Thoracic aorta (tissue), 2 donors: ENCODE measurements around the gene FLRT1. TPM values are rescaled to one million over a fixed set of nuclear protein-coding genes. Genes with fewer than 3 reads are reported as not detected.
A peak's percentile ranks its signal among the peaks of the same experiment; 100 is the strongest.

ENCODE experiments used
- ATAC-seq: fragments of 150-250 bp; one replicate; pipeline ENCODE4 v1.8.0; 2017; ENCODE audit warnings: low read depth; ENCODE audit not compliant: insufficient number of reproducible peaks, low FRiP score
- DNase-seq: peaks from one replicate; pipeline ENCODE4 v3.0.0-alpha.2; 2020; ENCODE audit warnings: low spot score
- H3K27ac ChIP-seq, 2 donors: fragments of 200-600 bp; sonication (generic); 1 replicate in 1 of 2; 2 replicates in 1 of 2; pipeline ENCODE4 v1.5.1; 2016; ENCODE audit warnings: mild to moderate bottlenecking in 2 of 2, moderate library complexity in 2 of 2
- H3K27me3 ChIP-seq: fragments of 200-600 bp; sonication (generic); replicated peaks from 2 replicates; pipeline ENCODE4 v1.6.0; 2016; ENCODE audit warnings: mild to moderate bottlenecking; ENCODE audit not compliant: insufficient read depth
- H3K36me3 ChIP-seq: fragments of 200-600 bp; sonication (generic); one replicate; pipeline ENCODE4 v1.5.1; 2016
- H3K4me1 ChIP-seq, 2 donors: fragments of 200-600 bp; sonication (generic); 1 replicate in 1 of 2; 2 replicates in 1 of 2; pipeline versions ENCODE4 v1.5.1 to v1.6.0; 2016; ENCODE audit warnings: low read depth in 2 of 2, mild to moderate bottlenecking in 1 of 2; ENCODE audit not compliant: control insufficient read depth in 1 of 2
- H3K4me3 ChIP-seq: fragments of 200-600 bp; sonication (generic); 2 replicates; pipeline ENCODE4 v1.5.1; 2016; ENCODE audit warnings: mild to moderate bottlenecking
- H3K9me3 ChIP-seq: fragments of 200-600 bp; sonication (generic); 2 replicates; pipeline ENCODE4 v1.5.1; 2016
- total RNA-seq, 2 donors: library from RNA; depleted of rRNA; stranded (reverse); fragments of >200 nt; gene quantifications; one replicate each; pipeline versions ENCODE4 v1.1.0 to v1.2.3, GENCODE V29; 2016
- TF ChIP-seq, protein P1 (sequence below): fragments of 200-600 bp; sonication (generic); IDR thresholded peaks from one replicate; pipeline ENCODE4 v1.5.1; 2019; ENCODE audit warnings: antibody characterized with exemption

Gene FLRT1
- total RNA-seq, 2 donors from 2014 or later: 0.41 TPM; not detected in 1

DNA sequence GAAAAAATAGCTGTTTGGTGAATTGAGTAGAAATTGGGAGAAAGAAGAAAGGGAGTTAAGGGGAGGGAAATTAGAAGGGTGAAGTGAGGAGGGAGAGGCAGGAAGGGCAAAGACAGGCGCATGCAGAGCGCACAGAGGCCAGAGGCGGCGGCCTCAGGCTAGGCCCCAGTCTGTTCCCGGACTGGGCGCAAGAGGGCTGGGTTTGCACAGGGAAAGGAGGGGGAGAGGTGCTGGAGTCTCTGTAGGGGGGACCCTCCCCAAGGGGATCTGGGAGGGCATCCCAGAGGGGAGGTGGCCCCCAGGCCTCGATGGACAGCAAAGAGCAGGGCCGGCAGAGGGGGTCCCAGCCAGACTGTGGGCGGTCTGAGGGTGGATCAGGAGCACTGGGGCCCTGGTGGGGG lies 1.3 kb upstream of the FLRT1 start:
- Histone ChIP-seq H3K27ac (no peak overlapping the region), H3K36me3 (no peaks in the 10 kb centered on the region), H3K4me3 (no peak overlapping the region), H3K4me1 (peaks cover 9 to 19% of the 10 kb centered on the region in 2 donors), H3K9me3 (no peaks in the 10 kb centered on the region), H3K27me3 (no peaks in the 10 kb centered on the region)
- DNase-seq (no peak), ATAC-seq (no peak)
- TF ChIP-seq, protein P1, sequence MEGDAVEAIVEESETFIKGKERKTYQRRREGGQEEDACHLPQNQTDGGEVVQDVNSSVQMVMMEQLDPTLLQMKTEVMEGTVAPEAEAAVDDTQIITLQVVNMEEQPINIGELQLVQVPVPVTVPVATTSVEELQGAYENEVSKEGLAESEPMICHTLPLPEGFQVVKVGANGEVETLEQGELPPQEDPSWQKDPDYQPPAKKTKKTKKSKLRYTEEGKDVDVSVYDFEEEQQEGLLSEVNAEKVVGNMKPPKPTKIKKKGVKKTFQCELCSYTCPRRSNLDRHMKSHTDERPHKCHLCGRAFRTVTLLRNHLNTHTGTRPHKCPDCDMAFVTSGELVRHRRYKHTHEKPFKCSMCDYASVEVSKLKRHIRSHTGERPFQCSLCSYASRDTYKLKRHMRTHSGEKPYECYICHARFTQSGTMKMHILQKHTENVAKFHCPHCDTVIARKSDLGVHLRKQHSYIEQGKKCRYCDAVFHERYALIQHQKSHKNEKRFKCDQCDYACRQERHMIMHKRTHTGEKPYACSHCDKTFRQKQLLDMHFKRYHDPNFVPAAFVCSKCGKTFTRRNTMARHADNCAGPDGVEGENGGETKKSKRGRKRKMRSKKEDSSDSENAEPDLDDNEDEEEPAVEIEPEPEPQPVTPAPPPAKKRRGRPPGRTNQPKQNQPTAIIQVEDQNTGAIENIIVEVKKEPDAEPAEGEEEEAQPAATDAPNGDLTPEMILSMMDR: no peak

DNA sequence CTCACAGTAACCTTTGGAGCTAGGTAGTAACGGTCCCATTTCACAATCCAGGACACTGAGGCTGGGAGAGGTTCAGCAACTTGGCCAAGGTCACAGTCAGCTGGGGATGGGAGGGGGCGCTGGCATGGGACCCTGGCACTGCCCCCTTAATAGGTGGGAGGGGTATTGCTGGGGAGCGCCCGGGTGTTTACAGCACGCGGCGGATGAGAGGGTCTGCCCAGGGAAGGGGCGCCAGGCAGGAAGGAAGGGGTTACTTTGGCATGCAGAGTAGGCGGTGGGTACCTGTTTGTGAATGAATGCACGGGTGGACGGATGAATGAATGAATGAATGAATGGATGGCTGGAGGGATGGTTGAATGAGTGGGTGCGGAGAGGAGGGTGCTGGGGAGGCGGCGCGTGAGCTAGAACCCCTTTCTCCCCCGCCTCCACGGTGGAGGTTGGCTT lies 628 bp upstream of the FLRT1 start:
- TF ChIP-seq, protein P1: no peak
- Histone ChIP-seq H3K4me3 (peak overlapping the region; percentile 36), H3K36me3 (no peaks in the 10 kb centered on the region), H3K27ac (peak overlapping the region in 1 of 2 donors; percentile 38), H3K9me3 (no peaks in the 10 kb centered on the region), H3K27me3 (no peaks in the 10 kb centered on the region), H3K4me1 (peaks cover 9 to 19% of the 10 kb centered on the region in 2 donors)
- ATAC-seq: no peak
- no peak for DNase-seq

DNA sequence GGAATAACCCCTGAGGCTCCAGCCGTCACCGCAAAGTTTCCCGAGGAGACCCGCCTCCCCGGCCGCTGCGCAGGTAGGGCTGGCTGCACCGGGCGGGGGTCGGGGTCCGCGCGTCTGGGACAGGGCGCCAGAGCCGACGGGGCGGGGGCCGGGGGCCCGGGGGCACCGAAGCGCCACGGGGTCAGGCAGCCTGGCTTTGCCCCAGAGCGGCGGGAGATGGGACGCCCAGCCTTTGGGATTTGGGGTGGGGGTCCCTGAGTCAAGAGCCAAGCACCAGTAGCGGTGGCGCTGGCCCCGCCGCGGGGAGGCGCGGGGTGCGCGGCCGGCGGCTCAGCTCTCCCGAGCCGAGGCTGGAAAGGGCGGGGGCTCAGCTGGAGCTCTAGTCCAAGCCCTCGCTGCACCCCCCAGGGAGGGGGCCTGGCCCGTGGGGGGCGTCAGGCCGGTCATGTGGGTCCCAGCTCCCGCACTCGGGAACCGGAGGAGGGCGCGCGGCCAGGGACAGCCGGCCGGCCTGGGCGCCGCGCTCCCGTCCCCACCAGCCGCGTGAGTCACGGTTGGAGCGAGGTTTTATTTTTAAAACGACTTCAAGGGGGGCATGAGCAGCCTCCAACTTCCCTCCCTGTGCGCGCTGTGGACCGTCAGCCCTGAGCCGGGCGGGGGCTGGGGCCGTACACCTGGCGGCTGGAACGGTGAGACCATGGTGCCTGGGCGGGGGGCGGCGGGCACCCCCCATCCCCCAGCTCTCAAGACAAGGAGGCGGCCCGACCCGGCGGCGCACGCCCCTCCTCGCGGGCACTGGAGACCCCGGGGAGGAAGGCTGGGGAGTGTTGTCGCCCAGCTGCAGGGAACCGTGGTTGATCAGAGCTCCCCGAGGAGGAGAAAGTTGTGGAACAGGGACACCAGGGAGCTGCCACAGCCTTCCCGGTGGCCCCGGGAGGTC lies 626 bp downstream of the FLRT1 start:
- TF ChIP-seq, protein P1: no peak
- DNase-seq (no peak), ATAC-seq (no peak)
- H3K4me3 ChIP-seq: peak overlapping the region; percentile 71
- no peaks in the 10 kb centered on the region for H3K9me3 ChIP-seq
- H3K27me3 ChIP-seq: no peaks in the 10 kb centered on the region
- H3K36me3 ChIP-seq: no peaks in the 10 kb centered on the region
- H3K4me1 ChIP-seq: peaks cover 9 to 19% of the 10 kb centered on the region in 2 donors
- no peak overlapping the region for H3K27ac ChIP-seq

DNA sequence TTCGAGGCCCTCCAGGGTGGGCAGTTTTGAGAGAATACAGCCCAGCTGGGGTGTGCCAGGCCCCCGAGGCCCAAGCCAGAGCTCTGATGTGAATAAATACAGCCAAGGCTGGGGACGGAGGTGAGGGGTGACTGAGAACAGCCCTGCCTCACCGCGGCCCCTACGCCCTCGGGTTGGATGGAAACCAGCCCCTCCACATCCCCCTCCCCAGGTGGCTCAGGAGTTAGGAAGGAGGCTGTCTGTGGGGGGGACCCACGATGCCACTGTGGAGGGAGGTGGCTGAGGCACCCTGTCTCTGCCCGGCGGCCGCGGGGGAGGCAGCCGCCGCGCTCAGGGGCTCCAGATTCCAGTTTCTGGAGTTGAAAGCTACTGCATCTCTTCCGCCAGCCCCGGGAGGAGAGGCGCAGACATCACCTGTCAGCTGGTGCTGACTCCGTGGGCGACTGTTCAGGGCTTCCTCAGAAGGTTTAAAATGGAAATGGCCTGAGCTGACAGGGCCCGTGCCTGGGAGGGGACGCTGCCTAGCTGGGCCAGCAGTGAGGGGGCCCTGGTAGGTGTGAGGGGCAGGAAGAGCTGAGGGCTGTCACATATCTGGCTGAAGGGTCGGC lies 1.4 kb downstream of the FLRT1 start:
- DNase-seq (no peak), ATAC-seq (no peak)
- no peak overlapping the region for H3K27ac ChIP-seq
- peak overlapping the region; percentile 71 for H3K4me3 ChIP-seq
- no peaks in the 10 kb centered on the region for H3K27me3 ChIP-seq
- H3K36me3 ChIP-seq: no peaks in the 10 kb centered on the region
- TF ChIP-seq, protein P1: no peak
- H3K9me3 ChIP-seq: no peaks in the 10 kb centered on the region
- peaks cover 9 to 19% of the 10 kb centered on the region in 2 donors for H3K4me1 ChIP-seq

DNA sequence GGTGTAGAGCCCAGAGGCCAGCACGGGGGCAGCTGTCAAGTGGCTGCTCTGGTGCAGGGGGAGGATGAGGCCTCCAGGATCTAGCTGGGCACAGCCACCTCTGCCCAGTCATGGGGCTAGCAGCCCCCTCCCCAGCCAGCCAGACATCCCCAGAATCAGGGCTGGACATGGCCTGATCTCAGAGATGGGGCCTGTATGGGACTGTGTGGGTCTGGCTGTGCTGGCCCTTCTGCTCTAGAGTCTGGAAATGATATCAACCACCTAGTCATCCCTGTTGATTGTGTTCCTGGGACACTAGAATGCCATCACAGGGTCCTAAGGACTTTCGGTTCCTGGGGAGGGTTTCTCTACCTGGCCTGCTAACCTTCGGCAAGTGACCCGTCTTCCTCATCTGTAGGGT lies 2.8 kb downstream of the FLRT1 start:
- Histone ChIP-seq H3K9me3 (no peaks in the 10 kb centered on the region), H3K4me3 (no peak overlapping the region), H3K27me3 (no peaks in the 10 kb centered on the region), H3K27ac (no peak overlapping the region), H3K4me1 (peaks cover 9 to 19% of the 10 kb centered on the region in 2 donors), H3K36me3 (no peaks in the 10 kb centered on the region)
- TF ChIP-seq, protein P1: no peak
- no peak for DNase-seq
- no peak for ATAC-seq
